ENCODE data around the gene TMEM151B. TPM values are rescaled to one million over a fixed set of nuclear protein-coding genes. Genes with fewer than 3 reads are reported as not detected.

The TMEM151B gene
- total and polyA plus RNA-seq, 2 of the 13 experiments (the other 11 are each of a cell fraction or from before 2014, with no cell fraction given) = not detected

DNA sequence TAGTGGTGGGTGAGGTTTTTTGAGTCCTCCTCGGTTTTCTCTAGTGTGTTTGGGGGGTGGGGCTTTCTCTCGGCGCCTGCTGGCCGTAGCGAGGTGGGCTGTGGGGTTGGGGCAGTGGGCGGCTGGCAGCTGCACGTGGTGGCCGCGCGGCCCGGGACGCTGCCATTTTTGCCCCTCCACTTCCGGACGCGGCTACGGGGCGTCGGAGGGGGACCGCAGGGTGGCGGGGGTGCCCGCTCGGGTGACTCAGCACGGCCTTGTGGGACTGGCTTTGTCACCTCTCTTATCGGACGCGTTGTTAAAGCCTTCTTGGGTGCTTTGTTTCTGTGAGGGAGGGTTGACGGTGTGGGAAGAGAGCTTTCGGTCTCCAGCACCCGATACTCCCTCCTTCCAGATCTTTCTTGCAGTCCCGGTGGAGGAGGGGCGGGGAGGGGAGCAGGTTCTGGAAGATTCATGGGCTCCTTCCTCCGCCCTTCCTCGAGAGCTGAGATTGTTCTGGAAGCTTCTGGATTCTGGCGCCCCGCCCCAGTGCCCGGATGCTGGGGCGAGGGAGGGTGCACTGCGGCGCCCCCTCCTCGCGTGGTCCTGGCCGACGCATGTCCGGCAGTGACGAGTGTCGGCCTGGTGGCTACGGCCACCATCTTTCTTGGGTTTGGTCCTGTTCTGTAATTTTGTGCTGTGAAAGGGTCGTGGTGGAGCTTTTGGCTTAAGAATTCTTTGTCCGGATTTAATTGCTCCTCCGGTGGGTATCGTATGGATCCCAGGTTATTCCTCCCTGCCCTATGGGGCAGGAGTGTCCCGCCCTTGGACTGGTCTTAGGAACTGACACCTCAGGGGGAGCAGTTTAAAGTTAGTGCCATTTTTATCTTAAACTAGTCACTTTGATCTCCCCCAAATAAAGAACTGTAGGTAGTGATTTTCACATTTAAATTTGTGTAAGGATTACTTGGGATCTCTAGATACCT is 22.6 kb upstream of the TMEM151B start (continued):
- TF ChIP-seq ZFYVE20 (CRISPR knock-in tag; IDR thresholded peaks at IDR 0.05; ENCODE audit: borderline replicate concordance, low read depth) (no peak), SMYD3 (CRISPR knock-in tag; IDR thresholded peaks at IDR 0.05) (no peak; the same call in 1 of the 2 replicates), NONO (IDR thresholded peaks at IDR 0.05) (no peak), NONO (CRISPR knock-in tag; conservative IDR thresholded peaks at IDR 0.05) (0 out of 2 replicates have a peak, but pooled peaks have one; percentile 14), PAF1 (CRISPR knock-in tag; IDR thresholded peaks at IDR 0.05) (peak; percentile 70; the same call in 1 of the 2 replicates), ZNF430 (CRISPR knock-in tag; IDR thresholded peaks at IDR 0.05) (no peak), SOX13 (IDR thresholded peaks at IDR 0.05) (no peak), SOX13 (CRISPR knock-in tag; conservative IDR thresholded peaks at IDR 0.05 in 1 of 2, IDR thresholded peaks at IDR 0.05 in 1 of 2) (peak in 1 of 2 experiments; percentile 2; a peak in 1 of 4 replicates), ZNF75D (CRISPR knock-in tag; IDR thresholded peaks at IDR 0.05; ENCODE audit: borderline replicate concordance) (0 out of 2 replicates have a peak, but pooled peaks have one; percentile 65), ZNF780A (CRISPR knock-in tag; IDR thresholded peaks at IDR 0.05) (0 out of 2 replicates have a peak, but pooled peaks have one; percentile 55), ZMYM2 (CRISPR knock-in tag; IDR thresholded peaks at IDR 0.05) (no peak), ZC3H13 (CRISPR knock-in tag; IDR thresholded peaks at IDR 0.05) (no peak), ZNF776 (CRISPR knock-in tag; IDR thresholded peaks at IDR 0.05) (no peak), ZNF841 (CRISPR knock-in tag; IDR thresholded peaks at IDR 0.05; ENCODE audit: borderline replicate concordance) (no peak), SOX5 (CRISPR knock-in tag; IDR thresholded peaks at IDR 0.05; ENCODE audit: borderline replicate concordance) (no peak), ZNF367 (CRISPR knock-in tag; IDR thresholded peaks at IDR 0.05; ENCODE audit: borderline replicate concordance) (no peak), ZNF263 (CRISPR knock-in tag; IDR thresholded peaks at IDR 0.05) (no peak), NCOR1 (IDR thresholded peaks at IDR 0.05; ENCODE audit: borderline replicate concordance, low read length) (no peak; the same call in 1 of the 2 replicates), RFXANK (CRISPR knock-in tag; IDR thresholded peaks at IDR 0.05) (no peak), DR1 (CRISPR knock-in tag; IDR thresholded peaks at IDR 0.05) (no peak), MAFF (IDR thresholded peaks at IDR 0.05; ENCODE audit: low read depth, low read length) (peak; percentile 2; the same call in 1 of the 2 replicates)
- TF ChIP-seq, protein P1, sequence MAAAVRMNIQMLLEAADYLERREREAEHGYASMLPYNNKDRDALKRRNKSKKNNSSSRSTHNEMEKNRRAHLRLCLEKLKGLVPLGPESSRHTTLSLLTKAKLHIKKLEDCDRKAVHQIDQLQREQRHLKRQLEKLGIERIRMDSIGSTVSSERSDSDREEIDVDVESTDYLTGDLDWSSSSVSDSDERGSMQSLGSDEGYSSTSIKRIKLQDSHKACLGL (CRISPR knock-in tag; IDR thresholded peaks at IDR 0.05) = peak; percentile 100; the same call in 1 of the 2 replicates
- TF ChIP-seq, protein P2, sequence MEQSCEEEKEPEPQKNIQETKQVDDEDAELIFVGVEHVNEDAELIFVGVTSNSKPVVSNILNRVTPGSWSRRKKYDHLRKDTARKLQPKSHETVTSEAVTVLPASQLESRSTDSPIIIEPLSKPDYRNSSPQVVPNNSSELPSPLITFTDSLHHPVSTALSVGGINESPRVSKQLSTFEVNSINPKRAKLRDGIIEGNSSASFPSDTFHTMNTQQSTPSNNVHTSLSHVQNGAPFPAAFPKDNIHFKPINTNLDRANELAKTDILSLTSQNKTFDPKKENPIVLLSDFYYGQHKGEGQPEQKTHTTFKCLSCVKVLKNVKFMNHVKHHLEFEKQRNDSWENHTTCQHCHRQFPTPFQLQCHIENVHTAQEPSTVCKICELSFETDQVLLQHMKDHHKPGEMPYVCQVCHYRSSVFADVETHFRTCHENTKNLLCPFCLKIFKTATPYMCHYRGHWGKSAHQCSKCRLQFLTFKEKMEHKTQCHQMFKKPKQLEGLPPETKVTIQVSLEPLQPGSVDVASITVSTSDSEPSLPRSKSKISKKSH (CRISPR knock-in tag; IDR thresholded peaks at IDR 0.05; ENCODE audit: borderline replicate concordance) = peak; percentile 77; the same call in 1 of the 2 replicates
- TF ChIP-seq, protein P3, sequence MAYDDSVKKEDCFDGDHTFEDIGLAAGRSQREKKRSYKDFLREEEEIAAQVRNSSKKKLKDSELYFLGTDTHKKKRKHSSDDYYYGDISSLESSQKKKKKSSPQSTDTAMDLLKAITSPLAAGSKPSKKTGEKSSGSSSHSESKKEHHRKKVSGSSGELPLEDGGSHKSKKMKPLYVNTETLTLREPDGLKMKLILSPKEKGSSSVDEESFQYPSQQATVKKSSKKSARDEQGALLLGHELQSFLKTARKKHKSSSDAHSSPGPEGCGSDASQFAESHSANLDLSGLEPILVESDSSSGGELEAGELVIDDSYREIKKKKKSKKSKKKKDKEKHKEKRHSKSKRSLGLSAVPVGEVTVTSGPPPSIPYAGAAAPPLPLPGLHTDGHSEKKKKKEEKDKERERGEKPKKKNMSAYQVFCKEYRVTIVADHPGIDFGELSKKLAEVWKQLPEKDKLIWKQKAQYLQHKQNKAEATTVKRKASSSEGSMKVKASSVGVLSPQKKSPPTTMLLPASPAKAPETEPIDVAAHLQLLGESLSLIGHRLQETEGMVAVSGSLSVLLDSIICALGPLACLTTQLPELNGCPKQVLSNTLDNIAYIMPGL (CRISPR knock-in tag; IDR thresholded peaks at IDR 0.05; ENCODE audit: borderline replicate concordance in 1 of 2, low read depth in 1 of 2) = peak in 1 of 2 experiments; percentile 69; a peak in 3 of 4 replicates
- TF ChIP-seq, protein P4, sequence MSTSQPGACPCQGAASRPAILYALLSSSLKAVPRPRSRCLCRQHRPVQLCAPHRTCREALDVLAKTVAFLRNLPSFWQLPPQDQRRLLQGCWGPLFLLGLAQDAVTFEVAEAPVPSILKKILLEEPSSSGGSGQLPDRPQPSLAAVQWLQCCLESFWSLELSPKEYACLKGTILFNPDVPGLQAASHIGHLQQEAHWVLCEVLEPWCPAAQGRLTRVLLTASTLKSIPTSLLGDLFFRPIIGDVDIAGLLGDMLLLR (CRISPR knock-in tag; IDR thresholded peaks at IDR 0.05) = peak; percentile 37; the same call in 1 of the 2 replicates

Measured in HepG2 (cell line).